NCI-H128 (cell line): ENCODE measurements around the gene HK3.

Experiments used
- DNase-seq: peaks from one replicate; lab custom pipeline; 2025; ENCODE audit not compliant: unreplicated experiment; lab: John Stamatoyannopoulos, UW

HK3 gene

GRCh38 chr5:176851380-176851779, 47.8 kb downstream of the HK3 start:
- DNase-seq: no peak

GRCh38 chr5:176850371-176851245, 48.5 kb downstream of the HK3 start:
- no peak for DNase-seq

- DNase-seq: no peak
Observed at GRCh38 chr5:176849611-176850227, 49.4 kb downstream of the HK3 start.

GRCh38 chr5:176848651-176849050, 50.5 kb downstream of the HK3 start:
- no peak for DNase-seq

GRCh38 chr5:176847726-176848290, 51.3 kb downstream of the HK3 start:
- DNase-seq: no peak

- no peak for DNase-seq
Observed at GRCh38 chr5:176847148-176847547, 52.0 kb downstream of the HK3 start.

GRCh38 chr5:176846335-176847140, 52.6 kb downstream of the HK3 start:
- DNase-seq: no peak

- DNase-seq: no peak
Observed at GRCh38 chr5:176845392-176845713, 53.8 kb downstream of the HK3 start.

- DNase-seq: no peak
Observed at GRCh38 chr5:176844706-176845391, 54.3 kb downstream of the HK3 start.

GRCh38 chr5:176844281-176844680, 54.9 kb downstream of the HK3 start:
- no peak for DNase-seq

- no peak for DNase-seq
Observed at GRCh38 chr5:176843673-176844072, 55.5 kb downstream of the HK3 start.

- no peak for DNase-seq
Observed at GRCh38 chr5:176837707-176838115, 61.4 kb downstream of the HK3 start.

- DNase-seq: no peak
Observed at GRCh38 chr5:176836811-176837706, 62.1 kb downstream of the HK3 start.

- no peak for DNase-seq
Observed at GRCh38 chr5:176835918-176836317, 63.2 kb downstream of the HK3 start.

GRCh38 chr5:176833286-176833685, 65.9 kb downstream of the HK3 start:
- DNase-seq: no peak

GRCh38 chr5:176832162-176832561, 67.0 kb downstream of the HK3 start:
- no peak for DNase-seq

GRCh38 chr5:176831425-176831824, 67.7 kb downstream of the HK3 start:
- no peak for DNase-seq

GRCh38 chr5:176830995-176831423, 68.1 kb downstream of the HK3 start:
- DNase-seq: no peak
